Muscle layer of duodenum (tissue), 2 donors: ENCODE data around the gene NAV2.

ENCODE experiments used
- H3K27ac ChIP-seq: one replicate; pipeline ENCODE4 v1.7.0; 2013; ENCODE audit warnings: mild to moderate bottlenecking, low read length
- H3K27me3 ChIP-seq: one replicate; pipeline ENCODE4 v1.7.0; 2013; ENCODE audit warnings: low read depth, mild to moderate bottlenecking, control low read depth, low read length
- H3K36me3 ChIP-seq, 2 donors: one replicate each; pipeline ENCODE4 v1.7.0; 2013; ENCODE audit warnings: low read length in 2 of 2, control low read depth in 1 of 2, mild to moderate bottlenecking in 1 of 2; ENCODE audit not compliant: insufficient read depth in 2 of 2, control insufficient read depth in 1 of 2
- H3K4me1 ChIP-seq, 2 donors: one replicate each; pipeline ENCODE4 v1.7.0; 2013; ENCODE audit warnings: low read length in 2 of 2, mild to moderate bottlenecking in 2 of 2, control low read depth in 1 of 2, moderate library complexity in 1 of 2; ENCODE audit not compliant: insufficient read depth in 2 of 2, control insufficient read depth in 1 of 2
- H3K4me3 ChIP-seq, 2 donors: one replicate each; pipeline ENCODE4 v1.7.0; 2013; ENCODE audit warnings: low read length in 2 of 2, low read depth in 1 of 2, mild to moderate bottlenecking in 1 of 2
- H3K9me3 ChIP-seq, 2 donors: one replicate each; pipeline ENCODE4 v1.7.0; 2013; ENCODE audit warnings: low read length in 2 of 2, control low read depth in 1 of 2, mild to moderate bottlenecking in 1 of 2; ENCODE audit not compliant: control insufficient read depth in 1 of 2
- donor health status: healthy.

The NAV2 gene

GRCh38 chr11:19704213-19704612 is 8.4 kb upstream of the NAV2 start:
- Histone ChIP-seq H3K36me3 (no peaks in the 10 kb centered on the region), H3K27ac (no peak overlapping the region), H3K9me3 (no peaks in the 10 kb centered on the region), H3K4me3 (no peak overlapping the region), H3K4me1 (peaks cover 5 to 8% of the 10 kb centered on the region in 2 donors), H3K27me3 (no peaks in the 10 kb centered on the region)

- H3K4me1 ChIP-seq, result peaks cover 5 to 8% of the 10 kb centered on the region in 2 donors
- no peak overlapping the region for H3K4me3 ChIP-seq
- H3K9me3 ChIP-seq, result no peaks in the 10 kb centered on the region
- no peaks in the 10 kb centered on the region for H3K36me3 ChIP-seq
- peak overlapping the region; percentile 4 for H3K27ac ChIP-seq
- H3K27me3 ChIP-seq, result no peaks in the 10 kb centered on the region
These were observed 6.7 kb upstream of the NAV2 start for GRCh38 chr11:19705936-19706335.

GRCh38 chr11:19711911-19712280 is 741 bp upstream of the NAV2 start:
- Histone ChIP-seq H3K27me3 (peaks cover 11% of the 10 kb centered on the region), H3K27ac (peak overlapping the region; percentile 95), H3K4me1 (peaks cover 0 to 6% of the 10 kb centered on the region in 2 donors), H3K4me3 (peak overlapping the region; percentile 65 to 73), H3K36me3 (no peaks in the 10 kb centered on the region), H3K9me3 (no peaks in the 10 kb centered on the region)

- no peaks in the 10 kb centered on the region for H3K36me3 ChIP-seq
- peaks cover 0 to 6% of the 10 kb centered on the region in 2 donors for H3K4me1 ChIP-seq
- peak overlapping the region; percentile 65 to 86 for H3K4me3 ChIP-seq
- peak overlapping the region; percentile 92 for H3K27ac ChIP-seq
- H3K9me3 ChIP-seq, result no peaks in the 10 kb centered on the region
- peaks cover 11% of the 10 kb centered on the region for H3K27me3 ChIP-seq
These were observed 772 bp downstream of the NAV2 start for GRCh38 chr11:19713196-19714021.

GRCh38 chr11:19714022-19714386 is 1.4 kb downstream of the NAV2 start:
- H3K9me3 ChIP-seq, result no peaks in the 10 kb centered on the region
- H3K4me1 ChIP-seq, result peaks cover 0 to 6% of the 10 kb centered on the region in 2 donors
- peak overlapping the region; percentile 65 to 86 for H3K4me3 ChIP-seq
- H3K36me3 ChIP-seq, result no peaks in the 10 kb centered on the region
- H3K27ac ChIP-seq, result peak overlapping the region; percentile 92
- peaks cover 11% of the 10 kb centered on the region for H3K27me3 ChIP-seq

GRCh38 chr11:19714387-19715363 is 2.0 kb downstream of the NAV2 start:
- no peaks in the 10 kb centered on the region for H3K36me3 ChIP-seq
- no peaks in the 10 kb centered on the region for H3K9me3 ChIP-seq
- H3K27ac ChIP-seq, result peak overlapping the region; percentile 92
- peaks cover 11% of the 10 kb centered on the region for H3K27me3 ChIP-seq
- peaks cover 0 to 6% of the 10 kb centered on the region in 2 donors for H3K4me1 ChIP-seq
- peak overlapping the region; percentile 65 to 86 for H3K4me3 ChIP-seq

- H3K4me1 ChIP-seq, result peaks cover 0 to 6% of the 10 kb centered on the region in 2 donors
- H3K27ac ChIP-seq, result peak overlapping the region; percentile 92
- peak overlapping the region; percentile 65 to 86 for H3K4me3 ChIP-seq
- no peaks in the 10 kb centered on the region for H3K36me3 ChIP-seq
- H3K9me3 ChIP-seq, result no peaks in the 10 kb centered on the region
- H3K27me3 ChIP-seq, result peaks cover 11% of the 10 kb centered on the region
These were observed 2.7 kb downstream of the NAV2 start for GRCh38 chr11:19715373-19715772.

- no peaks in the 10 kb centered on the region for H3K36me3 ChIP-seq
- H3K4me1 ChIP-seq, result peaks cover 0 to 15% of the 10 kb centered on the region in 2 donors
- H3K4me3 ChIP-seq, result no peak overlapping the region
- H3K27ac ChIP-seq, result no peak overlapping the region
- H3K27me3 ChIP-seq, result peaks cover 11% of the 10 kb centered on the region
- H3K9me3 ChIP-seq, result no peaks in the 10 kb centered on the region
These were observed 5.4 kb downstream of the NAV2 start for GRCh38 chr11:19718051-19718450.

- Histone ChIP-seq H3K4me3 (no peak overlapping the region), H3K36me3 (no peaks in the 10 kb centered on the region), H3K27me3 (peaks cover 6% of the 10 kb centered on the region), H3K9me3 (no peaks in the 10 kb centered on the region), H3K4me1 (peaks cover 6 to 17% of the 10 kb centered on the region in 2 donors), H3K27ac (peak overlapping the region; percentile 17)
These were observed 6.3 kb downstream of the NAV2 start for GRCh38 chr11:19718951-19719350.

- Histone ChIP-seq H3K27me3 (peaks cover 2% of the 10 kb centered on the region), H3K4me1 (peaks cover 9 to 17% of the 10 kb centered on the region in 2 donors), H3K9me3 (no peaks in the 10 kb centered on the region), H3K4me3 (no peak overlapping the region), H3K27ac (no peak overlapping the region), H3K36me3 (no peaks in the 10 kb centered on the region)
These were observed 7.3 kb downstream of the NAV2 start for GRCh38 chr11:19719960-19720359.

GRCh38 chr11:19721176-19721575 is 8.5 kb downstream of the NAV2 start:
- Histone ChIP-seq H3K9me3 (no peaks in the 10 kb centered on the region), H3K27ac (no peak overlapping the region), H3K36me3 (no peaks in the 10 kb centered on the region), H3K4me1 (peaks cover 13 to 17% of the 10 kb centered on the region in 2 donors), H3K4me3 (no peak overlapping the region), H3K27me3 (no peaks in the 10 kb centered on the region)
